OCI-LY1 (cell line): Measurements from ENCODE around the gene RAD54L2.
"Not testable (repeated sequence)": the region's sequence is repeated elsewhere in the genome, so short reads cannot be mapped to it uniquely, and the experiment has no call there.

ENCODE experiments used
- H2AFZ ChIP-seq: fragments of 200-600 bp; sonication (generic), shearing (Covaris generic); 2 replicates; pipeline ENCODE4 v1.6.0; 2014; ENCODE audit warnings: antibody characterized with exemption, mild to moderate bottlenecking, low read length
- H3F3A ChIP-seq: fragments of 200-600 bp; sonication (generic), shearing (Covaris generic); 2 replicates; pipeline ENCODE4 v1.6.0; 2014; ENCODE audit warnings: mild to moderate bottlenecking, antibody characterized with exemption, low read length, moderate library complexity; ENCODE audit not compliant: insufficient read depth
- H3K27ac ChIP-seq: fragments of 200-600 bp; sonication (generic); 2 replicates; pipeline ENCODE4 v1.5.1; 2014; ENCODE audit warnings: low read length, mixed run types, mild to moderate bottlenecking, low read depth; ENCODE audit not compliant: poor library complexity, severe bottlenecking
- H3K27me3 ChIP-seq: fragments of 200-600 bp; sonication (generic); 2 replicates; pipeline ENCODE4 v1.6.0; 2014; ENCODE audit warnings: antibody characterized with exemption, mild to moderate bottlenecking, low read length, moderate library complexity; ENCODE audit not compliant: insufficient read depth
- H3K36me3 ChIP-seq: fragments of 200-600 bp; sonication (generic); 2 replicates; pipeline ENCODE4 v1.6.1; 2014; ENCODE audit warnings: mild to moderate bottlenecking, antibody characterized with exemption, low read length, moderate library complexity, mixed read lengths; ENCODE audit not compliant: insufficient read depth
- H3K4me1 ChIP-seq: fragments of 200-600 bp; sonication (generic); 2 replicates; pipeline ENCODE4 v1.5.1; 2014; ENCODE audit warnings: mild to moderate bottlenecking, low read length, moderate library complexity; ENCODE audit not compliant: insufficient read depth, severe bottlenecking
- H3K4me2 ChIP-seq: fragments of 200-600 bp; sonication (generic), shearing (Covaris generic); 2 replicates; pipeline ENCODE4 v1.6.1; 2014; ENCODE audit warnings: low read length
- H3K4me3 ChIP-seq: fragments of 200-600 bp; sonication (generic); 2 replicates; pipeline ENCODE4 v1.5.1; 2014; ENCODE audit warnings: low read length, low read depth, mild to moderate bottlenecking, mixed read lengths; ENCODE audit not compliant: poor library complexity, severe bottlenecking
- H3K79me2 ChIP-seq: fragments of 200-600 bp; shearing (Covaris generic); 2 replicates; pipeline ENCODE4 v1.6.1; 2016; ENCODE audit warnings: mixed run types, low read length, mixed read lengths; ENCODE audit not compliant: insufficient read depth
- H3K9ac ChIP-seq: fragments of 200-600 bp; sonication (generic), shearing (Covaris generic); 2 replicates; pipeline ENCODE4 v1.6.1; 2014; ENCODE audit warnings: mild to moderate bottlenecking, low read length, mixed read lengths
- H3K9me2 ChIP-seq: fragments of 200-600 bp; sonication (generic), shearing (Covaris generic); 2 replicates; pipeline ENCODE4 v1.6.1; 2014; ENCODE audit warnings: low read depth, mild to moderate bottlenecking, low read length, mixed read lengths
- H3K9me3 ChIP-seq: fragments of 200-600 bp; shearing (Covaris generic); 2 replicates; pipeline ENCODE4 v1.6.1; 2014; ENCODE audit warnings: low read length, mixed read lengths
- H4K20me1 ChIP-seq: fragments of 200-600 bp; sonication (generic), shearing (Covaris generic); 2 replicates; pipeline ENCODE4 v1.6.0; 2016; ENCODE audit warnings: mild to moderate bottlenecking, low read length; ENCODE audit not compliant: insufficient read depth
- CTCF ChIP-seq: fragments of 200-600 bp; sonication (generic), shearing (Covaris generic); IDR thresholded peaks from 2 replicates; pipeline ENCODE4 v1.5.1; 2017; ENCODE audit warnings: mild to moderate bottlenecking, antibody characterized with exemption, low read length, moderate library complexity, mixed read lengths
- EZH2 ChIP-seq: fragments of 200-600 bp; sonication (generic), shearing (Covaris generic); IDR thresholded peaks from 2 replicates; pipeline ENCODE4 v1.8.0; 2017; ENCODE audit warnings: borderline replicate concordance, mixed run types, mild to moderate bottlenecking, antibody characterized with exemption, low read length, moderate library complexity, mixed read lengths

The RAD54L2 gene

GRCh38 chr3:51514210-51514609 lies 24.3 kb upstream of the RAD54L2 start:
- no peaks in the 10 kb centered on the region for H3K36me3 ChIP-seq
- no peaks in the 10 kb centered on the region for H3F3A ChIP-seq
- no peak overlapping the region for H3K27ac ChIP-seq
- TF ChIP-seq EZH2, result no peak
- no peak for TF ChIP-seq CTCF
- H3K79me2 ChIP-seq, result no peaks in the 10 kb centered on the region
- H3K27me3 ChIP-seq, result no peaks in the 10 kb centered on the region
- no peaks in the 10 kb centered on the region for H4K20me1 ChIP-seq
- H3K4me1 ChIP-seq, result no peaks in the 10 kb centered on the region
- no peak overlapping the region for H2AFZ ChIP-seq
- H3K9me2 ChIP-seq, result no peaks in the 10 kb centered on the region
- H3K9ac ChIP-seq, result no peak overlapping the region
- H3K4me3 ChIP-seq, result no peak overlapping the region
- no peaks in the 10 kb centered on the region for H3K9me3 ChIP-seq
- no peak overlapping the region for H3K4me2 ChIP-seq

GRCh38 chr3:51519848-51520247 lies 18.7 kb upstream of the RAD54L2 start:
- Histone ChIP-seq H3K79me2 (no peaks in the 10 kb centered on the region), H3K27ac (no peak overlapping the region), H2AFZ (no peak overlapping the region), H3K9me3 (no peaks in the 10 kb centered on the region), H3K4me2 (no peak overlapping the region), H3F3A (no peaks in the 10 kb centered on the region), H3K4me1 (no peaks in the 10 kb centered on the region), H3K36me3 (no peaks in the 10 kb centered on the region), H3K9me2 (no peaks in the 10 kb centered on the region), H3K27me3 (no peaks in the 10 kb centered on the region), H3K9ac (no peak overlapping the region), H4K20me1 (no peaks in the 10 kb centered on the region), H3K4me3 (no peak overlapping the region)
- TF ChIP-seq EZH2 (no peak), CTCF (no peak)

- H3K9me3 ChIP-seq, H3K9me2 ChIP-seq, H3K4me2 ChIP-seq, H4K20me1 ChIP-seq, H3K79me2 ChIP-seq, H3K36me3 ChIP-seq, H3K4me1 ChIP-seq, H3K27ac ChIP-seq, H2AFZ ChIP-seq, H3K9ac ChIP-seq, H3K27me3 ChIP-seq, H3F3A ChIP-seq, H3K4me3 ChIP-seq: not testable (repeated sequence)
Measured at GRCh38 chr3:51520906-51521730, 17.4 kb upstream of the RAD54L2 start.
